ENCODE measurements around the gene SFT2D3. TPM values are rescaled to one million over a fixed set of nuclear protein-coding genes. Genes with fewer than 3 reads are reported as not detected.

SFT2D3 gene
- total and polyA plus RNA-seq, 2 of the 8 experiments (the other 6 are each of a cell fraction or from before 2014, with no cell fraction given), result 7.3 to 10.3 TPM

GRCh38 chr2:127709336-127709735 is 8.0 kb downstream of the SFT2D3 start (continued):
- no peak for TF ChIP-seq HDAC2 (IDR thresholded peaks at IDR 0.05; ENCODE audit: borderline replicate concordance in 1 of 2, low read depth in 2 of 2, low read length in 2 of 2)
- no peak for TF ChIP-seq MAFK (IDR thresholded peaks at IDR 0.05; ENCODE audit: low read depth, low read length)
- no peak for TF ChIP-seq CHD7 (IDR thresholded peaks at IDR 0.05; ENCODE audit: insufficient replicate concordance, low read length)
- TF ChIP-seq KDM5A (IDR thresholded peaks at IDR 0.05; ENCODE audit: low read length), result no peak
- no peak for TF ChIP-seq TBP (IDR thresholded peaks at IDR 0.05; ENCODE audit: low read depth, low read length)

All from H1 (cell line).